Measurements from ENCODE around the gene CELSR1. TPM values are rescaled to one million over a fixed set of nuclear protein-coding genes. Genes with fewer than 3 reads are reported as not detected.

Gene CELSR1
- total RNA-seq, 2 experiments from 2014 or later, result 1.0 to 1.1 TPM

GRCh38 chr22:46557736-46558480, 20.5 kb upstream of the CELSR1 start:
- peaks cover 3% of the 10 kb centered on the region for H3K9me3 Mint-ChIP-seq
- Histone ChIP-seq H3K27ac (ENCODE audit: low read depth in 1 of 2, low read length in 2 of 2) (no peak overlapping the region), H3K9me3 (ENCODE audit: control insufficient read depth in 1 of 2, insufficient read depth in 1 of 2, low read length in 2 of 2) (peaks cover 0 to 14% of the 10 kb centered on the region in 2 experiments), H3K4me1 (ENCODE audit: insufficient read depth, low read length) (peaks cover 3% of the 10 kb centered on the region), H3K4me3 (ENCODE audit: low read length) (no peak overlapping the region), H3K36me3 (ENCODE audit: insufficient read depth, low read length) (no peaks in the 10 kb centered on the region), H3K27me3 (ENCODE audit: control insufficient read depth in 1 of 2, insufficient read depth in 2 of 2, low read length in 2 of 2) (peaks cover 0 to 2% of the 10 kb centered on the region in 2 experiments)
- ATAC-seq (ENCODE audit: poor library complexity) (no peak), DNase-seq (no peak)
- H3K27ac Mint-ChIP-seq, result no peak overlapping the region
- H3K27me3 Mint-ChIP-seq, result peaks cover 4% of the 10 kb centered on the region
- intact Hi-C loops (cut with DNase I, micrococcal nuclease), result no loop called here
- H3K4me3 Mint-ChIP-seq, result no peak overlapping the region
- H3K4me1 Mint-ChIP-seq (ENCODE audit: low read depth), result no peaks in the 10 kb centered on the region
- CTCF ChIA-PET, result no interaction called here
- POLR2A ChIA-PET, result no interaction called here
- H3K36me3 Mint-ChIP-seq (ENCODE audit: low read depth), result no peaks in the 10 kb centered on the region
- TF ChIP-seq CTCF (IDR thresholded peaks at IDR 0.05), result no peak

GRCh38 chr22:46556775-46557174, 19.4 kb upstream of the CELSR1 start:
- no peaks in the 10 kb centered on the region for H3K36me3 Mint-ChIP-seq (ENCODE audit: low read depth)
- intact Hi-C loops (cut with DNase I, micrococcal nuclease), result no loop called here
- peaks cover 0 to 10% of the 10 kb centered on the region in 2 experiments for H3K27me3 ChIP-seq (ENCODE audit: control insufficient read depth in 1 of 2, insufficient read depth in 2 of 2, low read length in 2 of 2)
- H3K27ac ChIP-seq (ENCODE audit: low read depth in 1 of 2, low read length in 2 of 2), result no peak overlapping the region
- DNase-seq (no peak), ATAC-seq (ENCODE audit: poor library complexity) (no peak)
- TF ChIP-seq CTCF (IDR thresholded peaks at IDR 0.05), result no peak
- H3K9me3 Mint-ChIP-seq, result peaks cover 3% of the 10 kb centered on the region
- no peak overlapping the region for H3K4me3 ChIP-seq (ENCODE audit: low read length)
- peaks cover 3% of the 10 kb centered on the region for H3K4me1 ChIP-seq (ENCODE audit: insufficient read depth, low read length)
- H3K4me1 Mint-ChIP-seq (ENCODE audit: low read depth), result no peaks in the 10 kb centered on the region
- H3K9me3 ChIP-seq (ENCODE audit: control insufficient read depth in 1 of 2, insufficient read depth in 1 of 2, low read length in 2 of 2), result peaks cover 0 to 23% of the 10 kb centered on the region in 2 experiments
- no peak overlapping the region for H3K4me3 Mint-ChIP-seq
- no peaks in the 10 kb centered on the region for H3K36me3 ChIP-seq (ENCODE audit: insufficient read depth, low read length)
- ChIA-PET POLR2A (no interaction called here), CTCF (no interaction called here)
- no peak overlapping the region for H3K27ac Mint-ChIP-seq
- peaks cover 4% of the 10 kb centered on the region for H3K27me3 Mint-ChIP-seq

GRCh38 chr22:46553189-46553588, 15.8 kb upstream of the CELSR1 start:
- Histone ChIP-seq H3K4me3 (ENCODE audit: low read length) (no peak overlapping the region), H3K9me3 (ENCODE audit: control insufficient read depth in 1 of 2, insufficient read depth in 1 of 2, low read length in 2 of 2) (peaks cover 0 to 23% of the 10 kb centered on the region in 2 experiments), H3K36me3 (ENCODE audit: insufficient read depth, low read length) (no peaks in the 10 kb centered on the region), H3K4me1 (ENCODE audit: insufficient read depth, low read length) (no peaks in the 10 kb centered on the region), H3K27me3 (ENCODE audit: control insufficient read depth in 1 of 2, insufficient read depth in 2 of 2, low read length in 2 of 2) (peaks cover 4 to 16% of the 10 kb centered on the region in 2 experiments), H3K27ac (ENCODE audit: low read depth in 1 of 2, low read length in 2 of 2) (no peak overlapping the region)
- ChIA-PET CTCF (no interaction called here), POLR2A (no interaction called here)
- intact Hi-C loops (cut with DNase I, micrococcal nuclease), result no loop called here
- peaks cover 3% of the 10 kb centered on the region for H3K9me3 Mint-ChIP-seq
- H3K27me3 Mint-ChIP-seq, result peaks cover 10% of the 10 kb centered on the region
- H3K4me1 Mint-ChIP-seq (ENCODE audit: low read depth), result no peaks in the 10 kb centered on the region
- no peak overlapping the region for H3K4me3 Mint-ChIP-seq
- no peak for TF ChIP-seq CTCF (IDR thresholded peaks at IDR 0.05)
- ATAC-seq (ENCODE audit: poor library complexity), result no peak
- no peak for DNase-seq
- no peak overlapping the region for H3K27ac Mint-ChIP-seq
- no peaks in the 10 kb centered on the region for H3K36me3 Mint-ChIP-seq (ENCODE audit: low read depth)

Data from CD4-positive, alpha-beta T cell (primary cell).